HAP-1 (cell line): Measurements from ENCODE around the gene MRPL42.
"Not testable (repeated sequence)": the region's sequence is repeated elsewhere in the genome, so short reads cannot be mapped to it uniquely, and the experiment has no call there.

Source experiments
- DNase-seq, 2 experiments: peaks; one replicate each; pipeline ENCODE4 v3.0.0-alpha.2; 2016 to 2020; ENCODE audit warnings: low spot score in 2 of 2
- H3K27me3 ChIP-seq: fragments of 250-450 bp; sonication (Bioruptor Pico); 2 replicates; pipeline ENCODE4 v1.5.1; 2020; ENCODE audit warnings: low read depth, mild to moderate bottlenecking, moderate library complexity
- H3K36me3 ChIP-seq: fragments of 250-450 bp; sonication (Bioruptor Pico); replicated peaks from 2 replicates; pipeline ENCODE4 v1.5.1; 2020; ENCODE audit warnings: mild to moderate bottlenecking
- H3K4me1 ChIP-seq: fragments of 250-450 bp; sonication (Bioruptor Pico); 2 replicates; pipeline ENCODE4 v1.5.1; 2020; ENCODE audit warnings: mild to moderate bottlenecking
- H3K4me3 ChIP-seq: fragments of 250-450 bp; sonication (Bioruptor Pico); 2 replicates; pipeline ENCODE4 v1.5.1; 2020; ENCODE audit warnings: mild to moderate bottlenecking, moderate library complexity
- H3K9me3 ChIP-seq: fragments of 250-450 bp; sonication (Bioruptor Pico); 2 replicates; pipeline ENCODE4 v1.5.1; 2020; ENCODE audit warnings: mild to moderate bottlenecking, moderate library complexity
- in situ Hi-C: fragments of 300-500 bp; cut with MboI; formaldehyde crosslinking; loops from 3 replicates; pipeline ENCODE4 v1.14.3; 2020; ENCODE audit warnings: low sequenced_read_pairs, inconsistent platforms, mixed read lengths

Gene MRPL42

GRCh38 chr12:93467351-93468007, at the start of gene MRPL42:
Gene MRPL42, plus strand, starts transcription at chr12:93467514. Its CDS starts 1,772 bp downstream, at chr12:93469286.
- Histone ChIP-seq H3K36me3 (peaks cover 21% of the 10 kb centered on the region), H3K4me1 (peaks cover 10% of the 10 kb centered on the region)
- in situ Hi-C loops = no loop called here

GRCh38 chr12:93417967-93418480, 49.3 kb upstream of the MRPL42 start:
- Histone ChIP-seq H3K9me3 (no peaks in the 10 kb centered on the region), H3K27me3 (no peaks in the 10 kb centered on the region), H3K4me3 (no peak overlapping the region), H3K36me3 (no peaks in the 10 kb centered on the region; the same call in 1 of the 2 replicates), H3K4me1 (peaks cover 19% of the 10 kb centered on the region)
- no peak for DNase-seq
- in situ Hi-C loops = loop anchor here (25.0 kb wide), 1 partner anchor 631 kb away; no protein-coding TSS in a partner anchor

More at GRCh38 chr12:93467351-93468007, at the start of gene MRPL42:
- no peaks in the 10 kb centered on the region for H3K9me3 ChIP-seq
- no peaks in the 10 kb centered on the region for H3K27me3 ChIP-seq
- H3K4me3 ChIP-seq = peak within 1 kb of the TSS; percentile 94
- peak; percentile 86 to 94 for DNase-seq

- H3K4me1 ChIP-seq = peaks cover 34% of the 10 kb centered on the region
- no peaks in the 10 kb centered on the region for H3K36me3 ChIP-seq
- no peaks in the 10 kb centered on the region for H3K9me3 ChIP-seq
- H3K27me3 ChIP-seq = no peaks in the 10 kb centered on the region
- no peak overlapping the region for H3K4me3 ChIP-seq
- DNase-seq = peak in 1 of 2 experiments; percentile 57
- in situ Hi-C loops = loop anchor here (25.0 kb wide), 1 partner anchor 632 kb away; no protein-coding TSS in a partner anchor
Observed at GRCh38 chr12:93419388-93420034, 47.8 kb upstream of the MRPL42 start.

GRCh38 chr12:93422050-93422449, 45.3 kb upstream of the MRPL42 start:
- H3K4me3 ChIP-seq = no peak overlapping the region
- in situ Hi-C loops = loop anchor here (25.0 kb wide), 1 partner anchor 635 kb away; no protein-coding TSS in a partner anchor

GRCh38 chr12:93425736-93426411, 41.4 kb upstream of the MRPL42 start:
- H3K27me3 ChIP-seq = no peaks in the 10 kb centered on the region
- H3K9me3 ChIP-seq = no peaks in the 10 kb centered on the region
- peaks cover 38% of the 10 kb centered on the region for H3K4me1 ChIP-seq
- in situ Hi-C loops = no loop called here
- no peak overlapping the region for H3K4me3 ChIP-seq
- no peak for DNase-seq
- H3K36me3 ChIP-seq = no peaks in the 10 kb centered on the region

More at GRCh38 chr12:93422050-93422449, 45.3 kb upstream of the MRPL42 start:
- no peaks in the 10 kb centered on the region for H3K27me3 ChIP-seq
- no peaks in the 10 kb centered on the region for H3K36me3 ChIP-seq
- H3K4me1 ChIP-seq = peaks cover 41% of the 10 kb centered on the region
- no peak for DNase-seq
- no peaks in the 10 kb centered on the region for H3K9me3 ChIP-seq

- in situ Hi-C loops = no loop called here
- Histone ChIP-seq H3K9me3 (no peaks in the 10 kb centered on the region), H3K36me3 (no peaks in the 10 kb centered on the region; the same call in 1 of the 2 replicates), H3K4me1 (peaks cover 37% of the 10 kb centered on the region), H3K27me3 (no peaks in the 10 kb centered on the region), H3K4me3 (no peak overlapping the region)
- DNase-seq = no peak
Observed at GRCh38 chr12:93426412-93426805, 40.9 kb upstream of the MRPL42 start.

GRCh38 chr12:93427779-93428564, 39.3 kb upstream of the MRPL42 start:
- H3K36me3 ChIP-seq = no peaks in the 10 kb centered on the region; the same call in 1 of the 2 replicates
- no peak for DNase-seq
- no peak overlapping the region for H3K4me3 ChIP-seq
- peaks cover 32% of the 10 kb centered on the region for H3K4me1 ChIP-seq
- no peaks in the 10 kb centered on the region for H3K9me3 ChIP-seq
- H3K27me3 ChIP-seq = no peaks in the 10 kb centered on the region
- in situ Hi-C loops = no loop called here

- no peaks in the 10 kb centered on the region; the same call in 1 of the 2 replicates for H3K36me3 ChIP-seq
- DNase-seq = no peak
- peaks cover 17% of the 10 kb centered on the region for H3K4me1 ChIP-seq
- in situ Hi-C loops = no loop called here
- no peaks in the 10 kb centered on the region for H3K9me3 ChIP-seq
- H3K27me3 ChIP-seq = no peaks in the 10 kb centered on the region
- H3K4me3 ChIP-seq = no peak overlapping the region
Observed at GRCh38 chr12:93429448-93429847, 37.9 kb upstream of the MRPL42 start.

GRCh38 chr12:93429852-93430251, 37.5 kb upstream of the MRPL42 start:
- no peaks in the 10 kb centered on the region; the same call in 1 of the 2 replicates for H3K36me3 ChIP-seq
- H3K9me3 ChIP-seq = no peaks in the 10 kb centered on the region
- DNase-seq = no peak
- H3K4me3 ChIP-seq = no peak overlapping the region
- in situ Hi-C loops = no loop called here
- H3K27me3 ChIP-seq = no peaks in the 10 kb centered on the region
- H3K4me1 ChIP-seq = peaks cover 13% of the 10 kb centered on the region

GRCh38 chr12:93430280-93430679, 37.0 kb upstream of the MRPL42 start:
- DNase-seq = no peak
- in situ Hi-C loops = no loop called here
- H3K27me3 ChIP-seq = no peaks in the 10 kb centered on the region
- no peak overlapping the region for H3K4me3 ChIP-seq
- H3K4me1 ChIP-seq = peaks cover 9% of the 10 kb centered on the region
- no peaks in the 10 kb centered on the region; the same call in 1 of the 2 replicates for H3K36me3 ChIP-seq
- H3K9me3 ChIP-seq = no peaks in the 10 kb centered on the region

- in situ Hi-C loops, H3K4me1 ChIP-seq, H3K4me3 ChIP-seq, DNase-seq, H3K9me3 ChIP-seq, H3K36me3 ChIP-seq, H3K27me3 ChIP-seq: not testable (repeated sequence)
Observed at GRCh38 chr12:93432031-93432430, 35.3 kb upstream of the MRPL42 start.

GRCh38 chr12:93434256-93434865, 33.0 kb upstream of the MRPL42 start:
- H3K36me3 ChIP-seq = no peaks in the 10 kb centered on the region; the same call in 1 of the 2 replicates
- DNase-seq = no peak
- in situ Hi-C loops = no loop called here
- peaks cover under 1% of the 10 kb centered on the region for H3K4me1 ChIP-seq
- no peaks in the 10 kb centered on the region for H3K27me3 ChIP-seq
- H3K9me3 ChIP-seq = no peaks in the 10 kb centered on the region
- H3K4me3 ChIP-seq = no peak overlapping the region
